Hematopoietic multipotent progenitor cell treated with erythropoietin and hydrocortisone succinate and interleukin-3 and kit ligand, for 17 days (in vitro differentiated cells): Measurements from ENCODE around the gene ABCB11.
A peak's percentile ranks its signal among the peaks of the same experiment; 100 is the strongest.

ENCODE experiments used
- DNase-seq: peaks from one replicate; pipeline ENCODE4 v3.0.0-alpha.2; 2015; ENCODE audit warnings: low spot score

The ABCB11 gene

DNA sequence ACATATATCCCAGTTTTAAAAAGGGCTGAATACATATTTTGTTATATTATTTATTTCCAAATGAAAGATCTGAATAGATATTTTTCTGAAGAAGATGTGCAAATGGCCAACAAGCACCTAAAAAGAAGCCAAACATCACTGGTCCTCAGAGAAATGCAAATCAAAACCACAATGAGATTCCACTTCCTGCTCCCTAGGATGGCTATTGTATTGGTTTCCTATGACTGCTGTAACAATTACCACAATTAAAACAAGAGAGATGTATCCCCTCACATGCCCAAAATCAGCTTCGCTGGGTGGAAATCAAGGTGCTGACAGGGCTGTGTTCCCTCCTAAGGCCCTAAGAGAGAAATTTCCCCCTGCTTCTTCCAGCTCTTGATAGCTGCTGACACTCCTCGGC is 23.2 kb downstream of the ABCB11 start:
- DNase-seq = no peak

DNA sequence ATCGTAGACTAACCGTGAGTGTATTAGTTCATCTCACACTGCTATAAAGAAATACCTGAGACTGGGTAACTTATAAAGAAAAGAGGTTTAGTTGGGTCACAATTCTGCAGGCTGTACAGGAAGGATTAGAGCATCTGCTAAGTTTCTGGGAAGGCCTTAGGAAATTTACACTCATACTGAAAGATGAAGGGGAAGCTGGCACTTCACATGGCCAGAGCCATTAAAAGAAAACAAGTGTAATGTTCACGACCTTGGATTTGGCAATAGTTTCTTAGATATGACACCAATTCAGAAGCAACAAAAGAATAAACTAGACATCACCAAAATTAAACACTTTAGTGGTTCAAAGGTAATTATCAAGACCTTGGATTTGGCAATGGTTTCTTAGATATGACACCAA is 23.8 kb downstream of the ABCB11 start:
- DNase-seq = no peak

GRCh38 chr2:169006665-169007064 is 24.5 kb downstream of the ABCB11 start:
- no peak for DNase-seq

DNA sequence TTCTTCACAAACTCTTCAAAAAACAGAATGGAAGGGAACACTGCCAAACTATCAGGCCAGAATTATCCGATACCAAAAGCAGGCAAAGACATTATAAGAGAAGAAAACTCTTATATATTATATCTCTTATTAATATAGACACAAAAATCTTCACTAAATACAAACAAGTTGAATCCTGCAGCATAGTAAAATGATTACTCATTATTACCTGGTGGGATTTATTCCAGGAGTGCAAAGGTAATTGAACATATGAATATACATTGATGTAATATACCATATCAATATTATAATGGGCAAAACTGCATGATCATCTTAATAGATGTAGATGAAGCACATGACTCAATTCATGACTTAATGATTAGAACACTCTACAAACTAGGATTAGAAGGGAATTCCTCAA is 25.1 kb downstream of the ABCB11 start:
- no peak for DNase-seq

GRCh38 chr2:169005080-169005598 is 26.0 kb downstream of the ABCB11 start:
- DNase-seq = no peak

DNA sequence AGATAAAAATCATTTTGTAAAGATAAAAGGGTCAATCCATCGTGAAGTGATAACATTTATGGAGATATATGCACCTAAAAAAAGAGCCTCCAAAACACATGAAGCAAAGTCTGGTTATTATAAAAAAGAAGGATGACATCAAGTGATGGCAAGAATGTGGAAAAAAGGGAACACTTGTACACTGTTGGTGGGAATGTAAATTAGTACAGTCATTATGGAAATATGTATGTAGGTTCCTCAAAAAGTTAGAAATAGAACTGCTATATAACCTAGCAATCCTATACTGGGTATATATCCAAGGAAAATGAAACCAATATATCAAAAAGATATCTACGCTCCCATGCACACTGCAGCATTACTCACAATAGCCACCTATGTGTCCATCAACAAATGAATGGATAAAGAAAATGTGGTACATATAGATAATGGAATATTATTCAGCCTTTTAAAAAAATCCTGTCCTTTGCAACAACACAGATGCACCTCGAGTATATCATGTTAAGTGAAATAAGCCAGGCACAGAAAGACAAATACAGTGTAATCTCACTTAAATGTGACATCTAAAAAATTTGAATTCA is 28.9 kb downstream of the ABCB11 start:
- DNase-seq = no peak

- DNase-seq = no peak
Observed at GRCh38 chr2:169001116-169001815, 29.9 kb downstream of the ABCB11 start.

DNA sequence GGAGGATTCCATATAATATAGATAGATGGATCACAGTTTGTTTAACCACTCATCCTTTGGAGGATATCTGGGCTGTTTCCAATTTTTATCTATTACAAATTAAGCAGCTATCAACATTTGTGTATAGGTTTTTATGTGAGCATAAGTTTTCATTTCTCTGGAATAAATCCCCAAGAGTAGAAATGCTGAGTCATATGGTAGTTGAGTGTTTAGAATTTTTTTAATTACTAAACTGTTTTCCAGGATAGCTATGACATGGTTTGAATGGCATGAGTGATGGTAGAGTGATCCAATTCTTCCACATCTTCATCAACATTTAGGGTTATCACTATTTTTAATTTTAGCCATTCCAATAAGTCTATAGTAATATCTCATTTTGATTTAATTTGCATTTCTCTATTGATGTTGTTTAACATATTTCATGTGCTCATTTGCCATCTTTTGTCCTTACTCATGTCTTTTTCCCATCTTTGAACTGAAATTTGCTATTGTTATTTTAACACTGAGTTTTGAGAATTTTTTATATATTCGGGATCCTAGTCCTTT is 31.4 kb downstream of the ABCB11 start:
- DNase-seq = no peak

DNA sequence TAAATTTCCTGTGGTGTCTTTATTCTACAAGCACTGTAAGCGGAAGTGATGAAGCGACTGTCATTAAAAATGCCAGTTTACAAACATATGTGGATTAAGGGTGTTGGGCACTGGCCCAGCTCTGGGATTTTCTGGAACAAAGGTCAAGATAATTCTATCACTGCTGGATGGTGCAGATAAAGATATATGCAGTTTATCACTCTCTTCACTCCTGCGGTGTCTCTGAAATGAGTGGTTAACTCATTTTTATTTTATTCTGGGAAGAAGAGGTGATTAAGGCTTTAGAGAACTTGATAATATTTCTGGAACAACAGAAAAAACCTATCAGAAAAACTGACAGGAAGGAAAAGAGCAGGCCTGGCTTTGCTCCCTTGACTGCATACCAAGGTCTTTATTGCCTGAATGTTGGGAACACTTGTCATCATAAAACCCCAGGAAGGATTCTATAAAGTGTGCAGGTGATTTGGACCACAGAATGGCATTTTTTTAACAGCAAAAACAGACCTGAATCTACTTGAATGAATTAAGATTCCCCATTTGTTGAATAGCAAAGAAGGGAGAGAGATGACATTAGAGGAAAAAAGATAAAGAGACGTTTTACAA is 32.4 kb downstream of the ABCB11 start:
- DNase-seq = no peak

DNA sequence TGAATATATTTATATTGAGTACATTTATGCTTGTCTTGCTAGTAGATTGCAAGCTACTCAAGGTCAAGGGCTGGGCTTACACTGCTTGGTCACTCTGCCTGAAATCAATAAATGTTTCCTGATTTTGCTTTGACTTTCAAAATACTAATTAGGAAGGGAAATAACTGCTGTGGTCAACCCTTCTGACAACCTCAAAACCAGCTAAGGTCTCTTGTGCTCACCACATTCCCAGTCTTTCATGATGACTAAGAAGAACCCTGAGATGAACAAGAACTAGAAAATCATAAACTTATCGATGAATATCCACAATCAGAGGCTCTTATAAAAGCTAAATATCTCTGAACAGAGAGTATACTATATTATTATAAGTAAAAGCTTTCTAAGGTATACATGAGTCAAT is 33.3 kb downstream of the ABCB11 start:
- no peak for DNase-seq

GRCh38 chr2:168997118-168997521 is 34.0 kb downstream of the ABCB11 start:
- DNase-seq = no peak

- no peak for DNase-seq
Observed at GRCh38 chr2:168995744-168996143, 35.4 kb downstream of the ABCB11 start.

DNA sequence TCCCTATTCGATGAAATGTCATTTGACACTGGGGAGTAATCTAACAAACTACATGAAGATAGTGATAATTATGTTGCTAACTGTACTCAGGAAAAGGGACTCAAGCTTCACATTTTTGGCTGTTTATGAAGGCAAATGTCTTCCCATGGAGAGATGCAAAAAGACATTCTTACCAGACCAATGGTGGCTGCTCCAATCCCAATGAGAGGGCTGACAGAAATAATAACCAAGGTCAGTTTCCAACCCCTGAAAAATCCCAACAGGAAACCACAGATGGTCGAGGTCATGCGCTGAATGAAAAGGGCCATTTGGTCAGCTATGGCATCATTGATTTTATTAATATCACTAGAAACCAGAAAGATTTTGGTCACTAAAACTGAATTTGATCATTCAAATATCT is 37.6 kb downstream of the ABCB11 start:
- no peak for DNase-seq

- DNase-seq = no peak
Observed at GRCh38 chr2:168992591-168993349, 38.4 kb downstream of the ABCB11 start.

GRCh38 chr2:168992026-168992425 is 39.1 kb downstream of the ABCB11 start:
- DNase-seq = no peak

GRCh38 chr2:168988755-168989154 is 42.4 kb downstream of the ABCB11 start:
- no peak for DNase-seq

DNA sequence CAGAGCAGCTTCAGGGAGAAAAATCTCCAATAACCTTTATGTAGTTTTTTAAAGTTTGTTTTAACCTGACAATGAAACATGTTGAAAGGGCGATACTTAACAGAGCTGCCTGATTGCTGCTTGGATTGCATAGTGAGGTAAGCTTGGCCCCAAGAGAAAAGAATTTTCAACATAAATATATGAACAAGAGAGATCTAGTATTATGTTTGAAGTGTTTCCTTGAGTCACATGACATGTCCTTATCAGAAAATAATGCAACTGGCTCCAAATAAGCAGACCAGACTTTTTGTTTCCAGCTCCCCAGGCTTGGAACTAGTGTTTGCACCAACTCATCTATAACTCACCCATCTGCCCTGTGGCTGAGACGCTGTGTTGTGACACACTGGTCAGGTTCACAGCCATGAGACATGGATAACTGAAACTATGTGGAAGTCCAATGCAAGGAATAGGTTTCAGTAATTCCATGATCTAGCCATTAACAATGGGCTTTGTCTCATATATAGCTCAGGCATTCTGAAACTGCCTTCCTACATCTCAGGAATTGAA is 44.7 kb downstream of the ABCB11 start:
- DNase-seq = no peak

- no peak for DNase-seq
Observed at GRCh38 chr2:168981651-168982050, 49.5 kb downstream of the ABCB11 start.

DNA sequence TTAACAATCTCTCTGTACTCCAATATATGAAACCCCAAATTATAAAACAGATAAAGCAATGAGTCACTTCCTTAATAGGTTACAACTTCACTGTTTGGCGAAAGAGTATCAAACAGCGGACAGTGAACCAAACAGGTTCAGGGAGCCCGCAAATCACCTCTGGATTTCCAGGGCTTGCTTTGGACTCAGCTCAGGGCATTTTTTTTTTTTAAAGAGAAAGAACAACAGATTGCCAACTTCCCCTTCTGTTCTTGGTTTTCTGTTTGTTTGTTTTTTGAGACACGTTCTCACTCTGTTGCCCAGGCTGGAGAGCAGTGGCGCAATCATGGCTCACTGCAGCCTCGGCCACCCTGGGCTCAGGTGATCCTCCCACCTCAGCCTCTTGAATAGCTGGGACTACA is 52.7 kb downstream of the ABCB11 start:
- no peak for DNase-seq

- no peak for DNase-seq
Observed at GRCh38 chr2:168977608-168978007, 53.5 kb downstream of the ABCB11 start.

- DNase-seq = peak; percentile 36
Observed at GRCh38 chr2:168976034-168976654, 55.0 kb downstream of the ABCB11 start.

DNA sequence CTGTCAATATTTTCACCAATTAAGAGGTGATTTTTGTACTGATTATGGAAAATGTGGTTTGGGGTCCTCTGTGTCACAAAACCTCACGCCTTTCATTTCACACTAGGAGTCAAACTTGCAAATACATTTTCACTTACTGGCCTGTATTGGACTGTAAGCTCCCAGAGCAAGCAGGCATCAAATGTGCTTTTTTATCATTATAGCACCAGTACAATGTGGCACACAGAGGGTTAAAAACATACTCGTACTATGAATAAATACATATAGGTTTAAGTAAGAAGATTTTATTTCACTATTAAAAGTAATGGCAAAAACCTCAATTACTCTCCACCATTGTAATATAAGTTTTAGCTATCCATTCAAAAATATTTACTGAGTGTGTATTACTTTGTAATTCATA is 56.7 kb downstream of the ABCB11 start:
- no peak for DNase-seq
